H9 (cell line): ENCODE measurements around the gene PRRX1. TPM values are rescaled to one million over a fixed set of nuclear protein-coding genes. Genes with fewer than 3 reads are reported as not detected.

Source experiments
- DNase-seq: peaks from one replicate; pipeline ENCODE4 v3.0.0-alpha.2; 2017
- H2AFZ ChIP-seq: one replicate; pipeline ENCODE4 v1.6.1; 2013; ENCODE audit warnings: mild to moderate bottlenecking, low read length, control low read depth, moderate library complexity
- H2AK5ac ChIP-seq: 2 replicates; pipeline ENCODE4 v1.6.1; 2013; ENCODE audit warnings: low read length, control low read depth, mixed read lengths; ENCODE audit not compliant: insufficient read length
- H2BK120ac ChIP-seq: one replicate; pipeline ENCODE4 v1.6.1; 2013; ENCODE audit warnings: low read depth, mild to moderate bottlenecking, low read length, control low read depth, inconsistent platforms; ENCODE audit not compliant: poor library complexity, severe bottlenecking
- H2BK12ac ChIP-seq: 2 replicates; pipeline ENCODE4 v1.6.1; 2013; ENCODE audit warnings: low read length, control low read depth, mixed read lengths, low read depth; ENCODE audit not compliant: insufficient read length
- H2BK15ac ChIP-seq: 2 replicates; pipeline ENCODE4 v1.6.1; 2013; ENCODE audit warnings: low read depth, low read length, control low read depth
- H2BK20ac ChIP-seq: one replicate; pipeline ENCODE4 v1.6.1; 2013; ENCODE audit warnings: low read depth, mild to moderate bottlenecking, low read length, control low read depth, inconsistent platforms; ENCODE audit not compliant: poor library complexity, severe bottlenecking
- H2BK5ac ChIP-seq: 2 replicates; pipeline ENCODE4 v1.6.1; 2013; ENCODE audit warnings: low read length, control low read depth, mixed read lengths; ENCODE audit not compliant: insufficient read length
- H3K14ac ChIP-seq: 2 replicates; pipeline ENCODE4 v1.6.1; 2013; ENCODE audit warnings: low read length, control low read depth; ENCODE audit not compliant: insufficient read depth
- H3K18ac ChIP-seq: 2 replicates; pipeline ENCODE4 v1.6.1; 2013; ENCODE audit warnings: low read depth, mild to moderate bottlenecking, mixed read lengths, low read length, control low read depth; ENCODE audit not compliant: insufficient read length
- H3K23ac ChIP-seq: 2 replicates; pipeline ENCODE4 v1.6.1; 2013; ENCODE audit warnings: low read length, control low read depth, mixed read lengths, low read depth; ENCODE audit not compliant: insufficient read length
- H3K23me2 ChIP-seq: 2 replicates; pipeline ENCODE4 v1.6.1; 2013; ENCODE audit warnings: low read depth, mild to moderate bottlenecking, mixed read lengths, low read length, control low read depth; ENCODE audit not compliant: insufficient read length, poor library complexity, severe bottlenecking
- H3K27ac ChIP-seq: 2 replicates; pipeline ENCODE4 v1.5.1; 2013; ENCODE audit warnings: low read length, control low read depth, mixed read lengths, low read depth; ENCODE audit not compliant: insufficient read length
- H3K27me3 ChIP-seq: 2 replicates; pipeline ENCODE4 v1.6.1; 2013; ENCODE audit warnings: low read length, control low read depth, inconsistent platforms; ENCODE audit not compliant: insufficient read depth
- H3K4ac ChIP-seq: 2 replicates; pipeline ENCODE4 v1.6.1; 2013; ENCODE audit warnings: low read depth, mild to moderate bottlenecking, control low read depth, inconsistent platforms, low read length, moderate library complexity
- H3K4me1 ChIP-seq: 2 replicates; pipeline ENCODE4 v1.6.1; 2013; ENCODE audit warnings: low read length, control low read depth, inconsistent platforms; ENCODE audit not compliant: insufficient read depth
- H3K4me2 ChIP-seq: 2 replicates; pipeline ENCODE4 v1.6.1; 2013; ENCODE audit warnings: low read length, control low read depth, mixed read lengths; ENCODE audit not compliant: insufficient read length, insufficient read depth
- H3K56ac ChIP-seq: 2 replicates; pipeline ENCODE4 v1.6.1; 2013; ENCODE audit warnings: low read depth, mild to moderate bottlenecking, mixed read lengths, low read length, control low read depth; ENCODE audit not compliant: insufficient read length
- H3K79me1 ChIP-seq: 2 replicates; pipeline ENCODE4 v1.6.1; 2013; ENCODE audit warnings: low read depth, mild to moderate bottlenecking, moderate library complexity, low read length, control low read depth, inconsistent platforms; ENCODE audit not compliant: insufficient read depth, poor library complexity, severe bottlenecking
- H3K79me2 ChIP-seq: 2 replicates; pipeline ENCODE4 v1.6.1; 2013; ENCODE audit warnings: low read length, control low read depth, inconsistent platforms; ENCODE audit not compliant: insufficient read depth
- H3K9ac ChIP-seq: 2 replicates; pipeline ENCODE4 v1.6.1; 2013; ENCODE audit warnings: low read length, control low read depth, mixed read lengths; ENCODE audit not compliant: insufficient read length; ENCODE audit errors: extremely low read depth
- H3K9me3 ChIP-seq: one replicate; pipeline ENCODE4 v1.6.1; 2013; ENCODE audit warnings: low read depth, low read length, inconsistent platforms; ENCODE audit not compliant: control insufficient read depth
- H3T11ph ChIP-seq: one replicate; pipeline ENCODE4 v1.6.1; 2013; ENCODE audit warnings: mild to moderate bottlenecking, low read length, control low read depth, inconsistent platforms
- H4K20me1 ChIP-seq: one replicate; pipeline ENCODE4 v1.6.1; 2013; ENCODE audit not compliant: control insufficient read depth, insufficient read length, insufficient read depth
- H4K5ac ChIP-seq: 2 replicates; pipeline ENCODE4 v1.6.1; 2013; ENCODE audit warnings: low read depth, mild to moderate bottlenecking, mixed read lengths, low read length, control low read depth; ENCODE audit not compliant: insufficient read length
- H4K8ac ChIP-seq: replicated peaks from 2 replicates; pipeline ENCODE4 v1.6.1; 2013; ENCODE audit warnings: low read length, control low read depth, mixed read lengths, low read depth; ENCODE audit not compliant: insufficient read length
- H4K91ac ChIP-seq: 2 replicates; pipeline ENCODE4 v1.6.1; 2013; ENCODE audit warnings: low read depth, mild to moderate bottlenecking, moderate library complexity, mixed read lengths, low read length, control low read depth; ENCODE audit not compliant: insufficient read length
- H3K27ac Mint-ChIP-seq, 3 experiments: 2 replicates in 2 of 3; 3 replicates in 1 of 3; pipeline ENCODE4 v1.8.0; 2020 to 2021; ENCODE audit warnings: mixed read lengths in 3 of 3, mild to moderate bottlenecking in 1 of 3, moderate library complexity in 1 of 3
- H3K27me3 Mint-ChIP-seq: 2 replicates; pipeline ENCODE4 v1.8.0; 2021; ENCODE audit warnings: low read depth, mild to moderate bottlenecking, moderate library complexity, mixed read lengths
- H3K36me3 Mint-ChIP-seq, 3 experiments: 2 replicates in 2 of 3; 3 replicates in 1 of 3; pipeline ENCODE4 v1.8.0; 2020 to 2021; ENCODE audit warnings: low read depth in 3 of 3, mixed read lengths in 3 of 3; ENCODE audit not compliant: insufficient read depth in 1 of 3
- H3K4me1 Mint-ChIP-seq, 2 experiments: 2 replicates each; pipeline ENCODE4 v1.8.0; 2020; ENCODE audit warnings: mixed read lengths in 2 of 2
- H3K4me3 Mint-ChIP-seq, 2 experiments: 2 replicates in 1 of 2; 3 replicates in 1 of 2; pipeline ENCODE4 v1.8.0; 2020 to 2021; ENCODE audit warnings: mild to moderate bottlenecking in 2 of 2, mixed read lengths in 2 of 2, moderate library complexity in 1 of 2
- H3K9me3 Mint-ChIP-seq, 2 experiments: 2 replicates in 1 of 2; 3 replicates in 1 of 2; pipeline ENCODE4 v1.8.0; 2020; ENCODE audit warnings: mild to moderate bottlenecking in 2 of 2, mixed read lengths in 2 of 2, moderate library complexity in 1 of 2
- CTCF ChIP-seq: fragments of 200-600 bp; sonication (generic); conservative IDR thresholded peaks from 3 replicates; pipeline ENCODE4 v1.8.0; 2021; ENCODE audit warnings: antibody characterized with exemption, mild to moderate bottlenecking
- WGBS: extraction: QIAGEN DNeasy Blood & Tissue Kit; methylation state at CpG from one replicate; pipeline ENCODE4 v1.1.7; 2013; ENCODE audit warnings: missing lambda C conversion rate, low lambda C conversion rate, mixed read lengths; ENCODE audit not compliant: insufficient read length; ENCODE audit errors: extremely low coverage; 5-methylcytosine and 5-hydroxymethylcytosine counted together
- total RNA-seq: library from RNA; stranded (reverse); gene quantifications from 2 replicates; pipeline ENCODE4 v1.2.1, GENCODE V29; 2021

PRRX1 gene
- total RNA-seq, 1 experiment from 2014 or later, result not detected

- H3K4me3 Mint-ChIP-seq, result no peak overlapping the region
These were observed 39.7 kb downstream of the PRRX1 start for GRCh38 chr1:170703591-170703990.

More at GRCh38 chr1:170703591-170703990, 39.7 kb downstream of the PRRX1 start:
- Histone ChIP-seq H2BK20ac (no peak overlapping the region), H3K4ac (no peak overlapping the region), H3K23me2 (no peaks in the 10 kb centered on the region), H3K79me1 (no peaks in the 10 kb centered on the region), H3K56ac (no peak overlapping the region), H3K4me1 (no peaks in the 10 kb centered on the region), H4K8ac (no peak overlapping the region), H3K23ac (no peak overlapping the region), H3K79me2 (no peaks in the 10 kb centered on the region), H2BK12ac (no peak overlapping the region), H4K20me1 (no peaks in the 10 kb centered on the region), H2AK5ac (no peak overlapping the region), H2BK15ac (no peak overlapping the region), H2BK120ac (no peak overlapping the region), H3K27me3 (no peaks in the 10 kb centered on the region), H3K18ac (no peak overlapping the region), H4K91ac (no peak overlapping the region), H3T11ph (no peak overlapping the region), H3K14ac (no peak overlapping the region), H3K27ac (no peak overlapping the region), H3K4me2 (no peak overlapping the region), H3K9me3 (no peaks in the 10 kb centered on the region), H2AFZ (no peak overlapping the region), H3K9ac (no peak overlapping the region), H2BK5ac (no peak overlapping the region), H4K5ac (no peak overlapping the region)
- WGBS, result no CpG with 5 or more reads among the region's 2 CpGs
- no peaks in the 10 kb centered on the region for H3K27me3 Mint-ChIP-seq
- H3K27ac Mint-ChIP-seq, result no peak overlapping the region
- no peaks in the 10 kb centered on the region for H3K36me3 Mint-ChIP-seq
- DNase-seq, result no peak
- H3K9me3 Mint-ChIP-seq, result no peaks in the 10 kb centered on the region
- no peaks in the 10 kb centered on the region for H3K4me1 Mint-ChIP-seq
- no peak for TF ChIP-seq CTCF
